GM18907 (cell line): Measurements from ENCODE around the gene EPB41L2.
A peak's percentile ranks its signal among the peaks of the same experiment; 100 is the strongest.

Source experiments
- ATAC-seq: cut with Tn5 transposase; IDR thresholded peaks from one replicate; pipeline ENCODE4 v1.9.1; 2021; ENCODE audit warnings: mild to moderate bottlenecking, moderate library complexity; ENCODE audit not compliant: unreplicated experiment

Gene EPB41L2

DNA sequence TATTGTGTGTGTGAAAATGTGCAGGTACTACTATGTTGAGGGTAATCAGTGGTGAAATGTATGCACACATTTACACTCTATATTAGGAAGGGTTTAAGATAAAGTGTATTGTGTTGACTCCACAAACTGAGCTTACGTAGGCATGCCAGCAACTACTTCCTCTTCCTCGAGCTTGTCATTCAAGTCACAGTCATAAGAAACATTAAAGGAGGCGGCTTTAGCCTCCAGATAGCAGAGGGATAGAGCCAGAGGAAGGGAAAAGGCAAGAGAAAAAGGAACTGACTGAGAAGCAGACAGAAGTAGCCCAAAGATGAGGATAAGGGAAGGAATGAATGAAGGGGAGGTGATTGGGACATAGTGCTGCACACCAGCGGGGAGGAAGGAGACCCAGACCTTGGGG, 180.7 kb downstream of the EPB41L2 start:
- ATAC-seq = no peak

DNA sequence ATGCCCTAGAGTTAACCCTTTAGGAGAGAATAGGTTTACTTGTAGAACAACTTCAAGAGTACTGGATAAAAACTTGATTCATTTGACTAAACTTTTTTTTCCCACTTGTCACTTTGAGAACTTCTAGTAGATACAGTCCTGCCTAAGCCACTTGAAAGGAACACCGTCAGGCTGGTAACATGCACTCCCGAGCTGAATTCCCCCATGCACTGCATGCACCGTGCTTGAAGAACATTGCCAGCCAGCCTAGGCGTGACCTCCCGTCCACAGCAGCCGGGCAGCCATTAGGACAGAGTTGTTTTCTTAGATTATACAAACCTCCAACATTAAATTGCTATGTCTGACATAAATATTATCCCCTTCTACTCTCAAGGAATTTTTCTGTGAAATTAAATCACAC, 183.2 kb downstream of the EPB41L2 start:
- ATAC-seq = no peak

DNA sequence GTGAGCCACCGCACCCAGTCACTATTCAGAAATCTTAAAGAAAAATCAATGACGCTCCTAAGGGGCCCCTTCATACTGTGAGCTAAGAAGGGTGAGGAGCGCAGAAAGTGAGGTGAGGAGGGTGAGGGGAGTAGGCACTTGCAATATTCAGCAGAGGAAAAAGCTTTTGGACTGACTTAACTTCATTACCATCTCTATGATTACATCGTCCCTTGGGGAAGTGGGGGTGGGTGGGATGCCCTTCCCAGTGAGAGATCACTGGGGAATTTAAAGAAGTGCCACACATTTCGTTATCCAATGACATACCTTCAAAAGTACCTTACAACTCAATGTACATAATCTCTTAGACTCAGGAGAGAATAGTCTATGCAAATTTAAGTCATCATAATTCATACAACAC, 189.3 kb downstream of the EPB41L2 start:
- no peak for ATAC-seq

DNA sequence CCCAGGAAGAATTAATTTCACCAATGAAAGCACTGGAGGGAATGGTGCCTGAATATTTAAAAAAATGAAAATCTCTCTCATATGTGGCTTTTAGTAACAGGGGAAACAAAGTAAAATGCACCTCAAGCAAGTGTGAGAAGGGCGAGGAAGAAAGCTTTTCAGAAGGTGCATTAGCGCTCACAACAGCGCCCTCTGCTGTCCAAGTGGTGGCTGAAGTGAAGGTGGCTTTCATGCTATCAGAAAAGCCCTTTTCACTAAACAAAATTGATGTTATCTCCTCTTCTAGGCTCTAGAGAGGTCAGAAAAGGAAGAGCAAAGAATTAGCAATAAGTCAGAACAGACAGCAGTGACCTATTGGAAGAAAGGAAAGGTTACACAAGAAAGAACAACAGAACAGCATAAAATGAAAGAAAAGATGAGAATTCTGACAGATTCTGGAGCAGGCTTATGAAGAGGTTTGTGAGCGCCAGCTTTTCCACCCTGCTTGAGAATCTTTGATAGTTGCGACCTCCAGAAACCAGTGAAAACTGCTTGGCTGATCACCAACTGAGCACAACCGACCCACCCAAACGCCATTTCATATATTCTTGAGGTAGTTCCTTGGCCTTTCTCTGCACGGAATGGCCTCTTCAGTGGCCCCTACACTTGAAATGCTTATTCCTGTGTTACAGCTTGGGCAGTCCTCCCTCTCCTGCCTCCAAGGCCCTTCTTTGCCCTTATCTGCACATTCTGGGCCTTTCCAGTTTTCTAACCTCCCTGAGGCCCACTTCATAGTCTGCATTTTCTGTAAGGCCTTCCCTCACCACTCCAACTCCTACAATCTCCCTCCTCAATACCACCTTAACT, 190.6 kb downstream of the EPB41L2 start:
- peak; percentile 73 for ATAC-seq

DNA sequence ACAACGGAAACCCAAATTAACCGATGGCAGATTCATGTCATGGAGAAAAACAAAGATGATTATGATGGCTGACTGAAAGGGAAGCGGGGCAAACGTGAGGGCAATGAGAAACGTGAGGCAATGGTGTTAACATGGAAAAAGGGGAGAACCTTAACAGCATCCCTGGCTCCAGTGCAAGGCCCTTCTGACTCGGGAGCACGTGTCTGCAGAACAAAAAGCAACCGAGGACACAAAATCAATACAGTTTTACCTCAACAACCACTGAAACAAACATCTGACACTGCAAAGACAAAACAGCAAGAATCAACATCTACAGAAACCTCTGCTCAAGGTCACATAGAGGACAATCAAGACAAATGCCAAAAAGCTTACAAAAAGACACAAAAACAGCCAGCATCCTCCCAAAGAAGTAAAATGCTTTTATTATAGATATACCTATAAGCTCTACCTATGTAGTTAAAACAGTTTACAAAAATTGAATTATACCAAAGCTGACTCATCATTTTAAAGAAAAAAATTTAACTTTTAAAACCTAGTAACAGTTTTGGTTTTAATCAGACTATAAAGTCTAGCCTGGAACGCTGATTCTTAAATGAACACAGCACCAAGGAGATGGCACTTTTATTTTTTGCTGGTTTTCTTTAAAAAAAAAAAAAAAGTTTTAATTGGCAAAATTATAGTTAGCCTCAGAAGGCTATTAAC, 192.7 kb downstream of the EPB41L2 start:
- ATAC-seq = no peak

DNA sequence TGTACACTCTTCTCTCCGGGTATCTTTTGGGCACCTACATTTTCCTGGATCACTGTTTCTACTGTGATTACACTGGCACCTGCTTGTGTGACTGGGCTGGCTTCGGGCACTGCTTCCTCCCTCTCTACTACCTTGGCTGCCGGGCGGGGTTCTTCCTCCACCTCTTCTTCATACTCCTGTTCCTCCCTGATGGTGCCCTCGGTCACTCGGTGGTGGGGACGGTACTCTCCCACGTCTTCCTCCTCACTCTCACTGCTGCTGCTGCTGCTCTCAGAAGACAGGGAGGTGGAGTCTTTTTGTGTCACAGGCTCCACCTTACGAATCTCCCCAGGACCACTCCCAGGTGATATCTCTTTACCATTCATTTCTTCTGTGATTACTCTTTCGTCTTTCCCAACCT, 193.4 kb downstream of the EPB41L2 start:
- no peak for ATAC-seq

DNA sequence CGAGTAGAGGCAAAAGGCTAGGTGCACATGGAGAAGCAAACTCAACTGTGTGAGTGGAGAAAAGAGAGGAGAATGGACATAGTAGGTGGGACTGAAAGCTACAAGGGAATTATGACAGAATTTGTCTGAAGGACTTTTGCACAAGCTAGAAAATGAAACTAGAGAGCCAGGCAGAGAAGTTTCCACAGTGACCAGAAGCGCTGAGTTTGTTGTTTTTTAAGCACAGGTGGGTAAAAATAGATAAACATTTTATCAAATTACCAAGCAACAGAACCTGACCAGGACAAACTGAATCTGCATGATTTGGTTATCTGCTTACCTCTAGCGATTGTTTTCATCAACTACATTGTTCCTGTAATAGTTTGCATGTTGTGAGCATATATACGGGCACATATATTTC, 197.3 kb downstream of the EPB41L2 start:
- no peak for ATAC-seq

DNA sequence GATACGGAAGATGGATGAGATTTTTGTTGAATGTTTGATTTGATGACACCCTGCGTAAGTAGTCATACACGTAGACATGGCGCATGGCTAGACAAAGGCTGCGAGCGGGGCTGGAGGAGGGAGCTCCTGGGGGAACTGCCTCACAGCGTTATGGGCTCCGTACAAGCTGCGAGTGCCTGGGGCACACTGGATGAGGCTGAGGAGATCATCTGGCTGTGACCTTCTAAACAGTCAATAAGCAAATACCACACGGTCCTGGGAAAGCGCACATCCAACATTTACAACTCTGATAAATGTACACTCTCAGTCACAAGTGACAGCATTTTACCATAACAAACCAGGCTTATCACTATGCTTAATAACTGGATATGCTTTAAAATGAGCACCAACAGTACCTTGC, 198.7 kb downstream of the EPB41L2 start:
- ATAC-seq = no peak

DNA sequence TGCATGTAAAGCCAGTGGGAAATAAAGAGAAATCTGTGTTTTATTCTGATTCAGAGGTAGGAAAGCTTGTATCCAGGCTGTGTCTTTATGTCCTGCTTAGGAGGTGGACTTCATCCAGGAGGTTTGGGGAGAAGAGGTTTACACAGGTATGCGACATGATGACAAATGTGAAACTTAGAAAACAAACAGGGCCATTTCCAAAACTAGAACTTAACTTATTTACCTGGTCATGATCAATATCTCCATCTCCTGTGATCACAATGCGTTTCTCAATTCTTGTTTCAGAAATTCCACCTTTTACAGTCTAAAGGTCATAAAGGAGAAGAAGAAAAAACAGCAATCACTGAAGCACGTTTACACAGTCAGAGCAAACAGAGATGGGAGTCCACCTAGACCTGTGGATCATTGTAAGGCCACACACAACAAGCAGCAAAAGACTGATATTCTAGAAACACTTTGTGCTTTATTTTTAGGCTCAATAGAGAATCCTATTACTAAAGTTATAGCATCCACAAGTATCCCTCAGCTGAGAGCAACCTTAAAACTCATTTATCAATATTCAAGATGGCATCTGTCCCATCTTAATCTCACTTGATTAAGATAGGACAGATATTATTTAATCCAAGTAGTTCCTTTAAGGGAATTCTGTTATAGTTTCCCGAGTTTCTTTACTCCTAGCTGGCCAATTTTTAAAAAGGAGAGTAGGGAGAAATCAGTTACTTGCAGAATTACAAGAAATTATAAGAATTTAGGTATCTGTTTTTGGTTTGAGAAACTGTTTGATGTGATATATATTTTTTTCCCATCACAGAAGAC, 199.4 kb downstream of the EPB41L2 start:
- ATAC-seq = no peak

DNA sequence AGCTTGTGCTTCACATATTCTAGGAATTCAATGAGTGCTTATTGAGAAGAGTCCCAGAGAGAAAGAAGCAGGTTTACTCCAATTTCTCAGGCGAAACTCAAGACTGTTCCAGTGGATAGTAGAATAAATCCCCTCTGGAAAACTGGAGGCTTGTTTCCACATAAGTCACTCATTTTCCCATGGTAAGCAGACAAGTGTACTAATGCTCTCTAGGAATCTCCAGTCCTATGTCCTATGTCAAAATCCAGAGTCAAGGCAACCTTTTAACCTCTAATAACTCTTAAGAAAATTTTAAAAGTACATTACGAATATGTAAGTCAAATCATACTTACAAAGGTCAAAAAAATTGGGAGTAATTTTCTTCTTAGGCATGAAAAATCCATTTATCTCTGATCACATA, 200.7 kb downstream of the EPB41L2 start:
- ATAC-seq = no peak

DNA sequence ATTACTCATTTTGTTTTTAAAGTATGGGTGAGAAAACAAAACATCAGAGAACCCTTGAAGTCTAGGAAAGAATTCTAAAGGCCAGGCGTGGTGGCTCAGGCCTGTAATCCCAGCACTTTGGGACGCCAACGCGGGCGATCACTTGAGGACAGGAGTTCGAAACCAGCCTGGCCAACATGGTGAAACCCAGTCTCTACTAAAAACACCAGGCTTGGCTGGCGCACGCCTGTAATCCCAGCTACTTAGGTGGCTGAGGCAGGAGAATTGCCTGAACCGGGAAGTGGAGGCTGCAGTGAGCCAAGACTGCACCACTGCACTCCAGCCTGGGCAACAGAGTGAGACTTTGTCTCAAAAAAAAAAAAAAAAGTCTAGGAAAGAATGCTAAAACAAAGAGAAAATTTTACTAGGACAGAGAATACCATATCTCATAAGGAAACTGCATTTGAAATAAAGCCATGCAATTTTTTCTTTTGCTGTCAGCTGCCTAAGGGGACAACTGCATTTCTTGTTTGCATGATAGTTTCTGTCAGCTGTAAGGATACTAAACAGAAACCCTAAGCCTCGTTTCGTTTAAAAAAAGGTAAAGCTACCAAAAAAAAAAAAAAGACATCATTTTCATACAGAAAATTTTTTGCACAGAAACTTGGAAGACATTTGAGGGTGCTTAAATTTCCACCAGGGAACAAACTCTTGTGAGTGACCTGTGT, 203.7 kb downstream of the EPB41L2 start:
- ATAC-seq = no peak

DNA sequence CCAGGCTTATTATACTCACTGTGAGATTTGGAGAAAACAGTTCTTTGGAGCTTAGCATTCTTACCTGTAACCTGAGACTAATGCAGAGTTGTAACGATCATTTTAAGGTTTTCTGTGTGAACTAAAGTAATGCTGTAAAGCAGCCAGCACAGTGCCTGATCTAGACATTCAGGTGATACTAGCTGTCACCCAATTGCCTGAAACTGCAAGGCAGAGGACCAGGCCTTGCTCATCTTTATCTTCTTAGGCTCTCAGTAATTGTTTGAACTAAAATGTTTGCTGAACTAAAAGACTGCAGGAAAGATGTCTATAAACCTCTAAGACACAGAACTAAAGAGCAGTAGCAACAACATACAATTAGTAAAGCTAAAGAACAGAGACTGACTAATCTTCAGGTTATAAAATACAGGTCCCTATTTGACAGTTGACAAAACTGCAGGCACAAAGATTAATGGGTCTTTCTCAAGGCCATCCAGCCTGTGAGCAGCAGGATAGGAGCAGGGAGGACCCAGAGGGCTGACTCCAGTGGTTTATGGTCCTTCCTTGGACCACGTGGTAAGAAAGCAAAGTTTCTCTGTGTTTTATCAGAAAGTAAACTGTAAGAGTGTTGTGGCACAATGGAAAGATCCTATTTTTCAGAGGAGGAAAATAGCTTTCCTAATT, 204.4 kb downstream of the EPB41L2 start:
- no peak for ATAC-seq

DNA sequence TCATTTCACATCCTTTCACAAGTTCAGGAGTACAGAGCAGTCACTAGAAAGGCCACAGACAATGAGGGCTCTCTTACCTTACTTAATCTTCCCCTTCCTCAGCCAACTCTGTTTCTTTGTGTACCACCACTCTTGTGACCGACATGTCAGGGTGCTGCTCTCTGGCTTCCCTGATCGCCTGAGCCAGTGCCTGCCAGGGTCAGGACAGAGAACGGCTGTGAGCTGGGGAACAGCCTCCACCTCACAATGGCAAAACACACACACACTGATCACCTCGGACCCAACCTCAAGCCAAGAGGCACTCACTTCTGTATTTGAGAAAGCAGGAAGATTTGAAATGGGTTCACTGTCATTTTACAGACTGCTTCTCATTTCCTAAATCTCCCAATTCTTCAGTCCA, 205.0 kb downstream of the EPB41L2 start:
- no peak for ATAC-seq

DNA sequence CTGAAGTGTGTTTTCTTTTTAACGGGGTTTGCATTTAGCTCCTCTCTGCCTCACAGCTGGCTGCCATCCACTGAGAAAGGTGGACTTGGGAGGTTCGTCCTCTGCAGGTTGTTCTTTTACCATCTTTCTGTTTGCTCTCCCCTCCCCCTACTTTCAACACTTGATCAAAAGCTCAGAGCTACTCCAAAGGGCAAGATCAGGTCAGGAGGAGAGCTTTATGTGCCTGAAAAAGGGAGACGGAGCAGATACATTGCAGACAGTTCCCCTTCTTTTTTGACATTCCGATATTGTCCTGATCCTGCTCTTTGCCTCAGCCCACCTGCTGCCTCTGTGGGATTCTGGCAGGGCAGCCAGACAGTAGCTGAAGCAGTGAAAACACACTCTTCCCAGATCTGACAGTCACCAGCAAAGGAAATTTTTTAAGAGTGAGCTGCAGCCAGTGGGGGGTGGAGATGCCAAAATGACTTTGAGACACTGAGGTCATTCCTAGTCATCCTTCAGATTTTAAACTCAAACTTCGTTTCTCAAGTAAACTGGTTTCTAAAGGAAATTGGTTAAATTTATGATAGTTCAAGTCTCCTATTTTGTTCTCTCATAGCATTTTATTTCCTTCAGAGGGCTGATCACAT, 209.4 kb downstream of the EPB41L2 start:
- ATAC-seq = no peak

DNA sequence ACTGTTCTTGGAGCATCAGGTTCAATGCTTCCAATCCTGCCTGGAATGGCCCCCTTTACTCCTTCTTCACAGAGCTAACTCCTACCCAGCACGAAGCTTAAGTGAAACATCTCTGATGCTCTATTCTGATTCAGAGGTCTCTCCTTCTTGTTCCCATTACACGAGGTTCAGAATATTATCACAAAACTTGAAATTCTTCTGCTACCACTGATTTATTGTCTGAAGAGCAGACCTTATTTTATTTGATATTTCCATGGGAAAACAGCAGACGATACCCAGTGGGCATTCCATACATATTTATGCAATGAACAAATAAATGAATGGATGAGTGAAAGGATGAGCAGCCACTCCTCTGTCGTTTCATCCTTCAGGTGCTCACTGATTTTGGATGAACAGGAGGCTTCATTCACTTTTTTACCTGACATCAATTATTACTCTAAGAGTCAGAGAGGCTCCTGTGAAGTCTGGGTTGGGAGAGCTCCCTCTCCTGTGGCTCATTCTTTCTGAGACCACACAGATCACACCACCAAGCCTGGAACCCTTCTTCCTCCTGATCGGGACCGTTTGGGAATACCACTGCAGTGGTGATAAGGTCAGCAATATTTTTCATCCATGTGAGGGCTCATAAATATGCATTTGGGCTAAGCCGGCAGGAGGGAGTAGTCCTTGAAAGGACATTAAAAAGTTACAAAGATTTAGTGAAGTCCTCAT, 210.0 kb downstream of the EPB41L2 start:
- ATAC-seq = no peak

DNA sequence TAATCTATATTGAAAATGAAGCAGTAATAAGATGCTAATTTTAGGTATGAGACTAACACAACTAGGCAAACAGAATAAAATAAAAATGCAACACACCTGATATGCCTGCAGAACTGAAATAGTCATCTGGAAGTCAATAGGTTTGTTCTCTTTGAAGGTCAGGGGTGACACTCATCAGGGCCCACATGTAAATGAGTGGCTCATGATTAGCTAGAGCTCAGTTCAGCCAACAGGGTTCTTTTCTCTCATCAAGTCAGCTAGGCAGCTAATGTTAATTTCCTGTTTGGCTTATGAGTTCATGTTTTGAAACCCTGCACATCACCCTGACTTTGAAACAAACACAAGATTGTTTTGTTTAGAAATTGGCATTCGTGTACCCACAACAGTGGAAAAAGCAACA, 212.0 kb downstream of the EPB41L2 start:
- ATAC-seq = no peak

DNA sequence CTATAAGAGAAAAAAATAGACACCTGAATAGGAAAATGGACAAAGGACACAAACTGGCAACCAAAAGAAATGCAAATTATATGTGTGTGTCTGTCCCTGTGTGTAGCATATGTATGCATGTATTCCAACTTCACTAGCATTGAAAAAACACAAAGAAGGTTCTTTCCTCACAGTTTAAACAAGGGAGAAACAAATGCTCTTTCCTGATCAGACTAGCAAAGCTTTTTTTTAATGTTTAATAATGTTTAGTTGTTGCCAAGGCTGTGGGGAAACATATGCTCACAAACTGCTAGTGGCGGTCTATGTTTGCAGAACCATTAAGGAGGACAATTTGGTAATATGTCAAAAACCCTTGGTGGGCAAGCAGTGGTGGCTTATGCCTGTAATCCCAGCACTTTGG, 213.5 kb downstream of the EPB41L2 start:
- ATAC-seq = no peak

DNA sequence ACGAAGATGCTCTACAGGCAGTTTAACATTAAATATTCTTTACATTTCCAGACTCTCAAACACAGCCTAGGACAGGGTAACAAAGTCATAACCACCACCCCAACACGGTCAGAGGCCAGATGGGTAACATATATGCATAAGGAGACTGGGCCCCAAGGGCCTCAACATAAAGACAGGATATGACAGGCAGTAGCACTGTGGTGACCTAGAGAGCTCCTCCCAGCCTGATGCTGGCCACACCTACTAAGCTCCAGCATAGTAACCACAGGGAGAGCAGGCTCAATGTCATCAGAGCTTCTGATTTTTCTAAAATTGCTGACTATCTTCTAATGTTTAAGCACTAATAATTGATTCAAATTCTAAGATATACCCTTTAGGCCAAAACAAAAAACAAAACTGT, 214.1 kb downstream of the EPB41L2 start:
- peak; percentile 84 for ATAC-seq
